GM06990 (cell line): ENCODE results near the gene PTPRT.

ENCODE experiments used
- DNase-seq: peaks from one replicate; pipeline ENCODE4 v3.0.0-alpha.2; 2011; ENCODE audit not compliant: insufficient read length; ENCODE audit errors: extremely low read depth
- H3K27me3 ChIP-seq: replicated peaks from 2 replicates; pipeline ENCODE4 v1.6.0; 2011; ENCODE audit warnings: low read length; ENCODE audit not compliant: control insufficient read depth, insufficient read depth
- H3K36me3 ChIP-seq: 2 replicates; pipeline ENCODE4 v1.5.1; 2011; ENCODE audit warnings: low read length; ENCODE audit not compliant: control insufficient read depth, insufficient read depth
- H3K4me3 ChIP-seq: replicated peaks from 2 replicates; pipeline ENCODE4 v1.5.1; 2011; ENCODE audit warnings: low read depth, mild to moderate bottlenecking, control low read depth, low read length
- CTCF ChIP-seq: IDR thresholded peaks from 2 replicates; pipeline ENCODE4 v1.5.1; 2011; ENCODE audit warnings: low read length, control low read depth, mild to moderate bottlenecking, inconsistent platforms; ENCODE audit not compliant: insufficient read depth, poor library complexity, severe bottlenecking

Gene PTPRT

GRCh38 chr20:43055181-43055884 is 134.4 kb downstream of the PTPRT start:
- Histone ChIP-seq H3K27me3 (no peaks in the 10 kb centered on the region), H3K36me3 (no peaks in the 10 kb centered on the region), H3K4me3 (no peak overlapping the region)
- no peak for DNase-seq
- no peak for TF ChIP-seq CTCF

- DNase-seq, result no peak
- no peak overlapping the region for H3K4me3 ChIP-seq
- no peak for TF ChIP-seq CTCF
Observed at GRCh38 chr20:43052532-43052931, 137.2 kb downstream of the PTPRT start.

GRCh38 chr20:43046966-43047365 is 142.7 kb downstream of the PTPRT start:
- no peak overlapping the region for H3K4me3 ChIP-seq
- no peaks in the 10 kb centered on the region for H3K36me3 ChIP-seq
- no peak for TF ChIP-seq CTCF
- no peak for DNase-seq
- H3K27me3 ChIP-seq, result no peaks in the 10 kb centered on the region

More at GRCh38 chr20:43052532-43052931, 137.2 kb downstream of the PTPRT start:
- Histone ChIP-seq H3K27me3 (no peaks in the 10 kb centered on the region), H3K36me3 (no peaks in the 10 kb centered on the region)

GRCh38 chr20:43043887-43044286 is 145.8 kb downstream of the PTPRT start:
- DNase-seq, result no peak

GRCh38 chr20:43040427-43040826 is 149.3 kb downstream of the PTPRT start:
- Histone ChIP-seq H3K36me3 (no peaks in the 10 kb centered on the region), H3K27me3 (no peaks in the 10 kb centered on the region), H3K4me3 (no peak overlapping the region)
- no peak for DNase-seq
- TF ChIP-seq CTCF, result no peak

More at GRCh38 chr20:43043887-43044286, 145.8 kb downstream of the PTPRT start:
- Histone ChIP-seq H3K36me3 (no peaks in the 10 kb centered on the region), H3K4me3 (no peak overlapping the region), H3K27me3 (no peaks in the 10 kb centered on the region)
- TF ChIP-seq CTCF, result no peak
